H1 (cell line): ENCODE measurements around the gene NRP2. TPM values are rescaled to one million over a fixed set of nuclear protein-coding genes. Genes with fewer than 3 reads are reported as not detected.

Experiments
- CTBP2 ChIP-seq: IDR thresholded peaks from 2 replicates; pipeline ENCODE4 v1.7.0; 2011; ENCODE audit warnings: borderline replicate concordance, mild to moderate bottlenecking, moderate library complexity, mixed read lengths, low read length; ENCODE audit not compliant: insufficient read depth, insufficient read length
- MAFK ChIP-seq: IDR thresholded peaks from 2 replicates; pipeline ENCODE4 v1.6.1; 2012; ENCODE audit warnings: low read depth, mild to moderate bottlenecking, improper control_type of control experiment, low read length
- RFX5 ChIP-seq: IDR thresholded peaks from 2 replicates; pipeline ENCODE4 v1.6.1; 2011; ENCODE audit warnings: low read depth, low read length, improper control_type of control experiment, borderline replicate concordance
- SUZ12 ChIP-seq: fragments of 200-600 bp; sonication (generic); IDR thresholded peaks from 2 replicates; pipeline ENCODE4 v1.6.1; 2012; ENCODE audit warnings: mild to moderate bottlenecking, inconsistent platforms, low read length, moderate library complexity, mixed read lengths
- polyA plus RNA-seq, 7 experiments: library from polyadenylated mRNA; depleted of rRNA in 3 of 7; stranded (reverse) in 5 of 7; unstranded in 2 of 7; fragments of >200 nt in 5 of 7; fragments of 200-250 nt in 2 of 7; gene quantifications; 1 replicate in 5 of 7; 2 replicates in 1 of 7; 4 replicates in 1 of 7; pipeline versions ENCODE4 v1.2.1 to v1.2.3, GENCODE V29; 2011 to 2013; ENCODE audit warnings: missing spikeins in 2 of 7, mixed read lengths in 2 of 7
- total RNA-seq: library from RNA; stranded (reverse); fragmentation: NEBNext Ultra II Directional; extraction: Animal tissue kit (Norgen Biotek cat#: 25700); gene quantifications from 2 replicates; pipeline ENCODE4 v1.2.1, GENCODE V29; 2021

Gene NRP2
- total and polyA plus RNA-seq, 2 of the 8 experiments (the other 6 are each of a cell fraction or from before 2014, with no cell fraction given) = 32.0 to 37.8 TPM

- no peak for TF ChIP-seq SUZ12
- TF ChIP-seq RFX5 = no peak
- no peak for TF ChIP-seq MAFK
- TF ChIP-seq CTBP2 = no peak
These were observed 24.6 kb downstream of the NRP2 start (continued) for GRCh38 chr2:205706769-205707381.
